Brain microvascular endothelial cell (primary cell): ENCODE data around the gene HPS1.

Experiments
- DNase-seq: peaks from one replicate; pipeline ENCODE4 v3.0.0-alpha.2; 2020
- H3K27ac ChIP-seq: fragments of 250-450 bp; sonication (Bioruptor Pico); 2 replicates; pipeline ENCODE4 v1.5.1; 2020; ENCODE audit warnings: mild to moderate bottlenecking, moderate library complexity
- H3K27me3 ChIP-seq: fragments of 250-450 bp; sonication (Bioruptor Pico); replicated peaks from 2 replicates; pipeline ENCODE4 v1.5.1; 2020; ENCODE audit warnings: mild to moderate bottlenecking
- H3K36me3 ChIP-seq: fragments of 250-450 bp; sonication (Bioruptor Pico); replicated peaks from 2 replicates; pipeline ENCODE4 v1.5.1; 2020; ENCODE audit warnings: mild to moderate bottlenecking
- H3K4me3 ChIP-seq: 2 replicates; pipeline ENCODE4 v1.5.1; 2011; ENCODE audit warnings: low read depth, mild to moderate bottlenecking, control low read depth, low read length, moderate library complexity
- CTCF ChIP-seq: IDR thresholded peaks from 2 replicates; pipeline ENCODE4 v1.5.1; 2011; ENCODE audit warnings: low read depth, mild to moderate bottlenecking, moderate library complexity, low read length, control low read depth, inconsistent platforms; ENCODE audit errors: missing control alignments
- in situ Hi-C: cut with HindIII; loops from 2 replicates; pipeline ENCODE4 v1.10.0; 2017; ENCODE audit warnings: low sequenced_read_pairs, low pct_ligation_motif_present

The HPS1 gene

GRCh38 chr10:98433371-98433770 is 13.4 kb downstream of the HPS1 start:
- no peak for TF ChIP-seq CTCF
- no peak for DNase-seq
- H3K4me3 ChIP-seq: no peak overlapping the region
- in situ Hi-C loops: no loop called here
- peaks cover 37% of the 10 kb centered on the region for H3K36me3 ChIP-seq
- H3K27ac ChIP-seq: no peak overlapping the region
- no peaks in the 10 kb centered on the region for H3K27me3 ChIP-seq

- DNase-seq: no peak
- Histone ChIP-seq H3K4me3 (no peak overlapping the region), H3K27ac (no peak overlapping the region), H3K36me3 (peaks cover 37% of the 10 kb centered on the region), H3K27me3 (no peaks in the 10 kb centered on the region)
- no peak for TF ChIP-seq CTCF
- in situ Hi-C loops: no loop called here
Measured at GRCh38 chr10:98432330-98432729, 14.4 kb downstream of the HPS1 start.

- no peak for TF ChIP-seq CTCF
- DNase-seq: no peak
- H3K27ac ChIP-seq: no peak overlapping the region
- no peaks in the 10 kb centered on the region for H3K27me3 ChIP-seq
- no peak overlapping the region for H3K4me3 ChIP-seq
- H3K36me3 ChIP-seq: peaks cover 37% of the 10 kb centered on the region
- in situ Hi-C loops: no loop called here
Measured at GRCh38 chr10:98431016-98431415, 15.7 kb downstream of the HPS1 start.

- H3K27me3 ChIP-seq: no peaks in the 10 kb centered on the region
- no peak for TF ChIP-seq CTCF
- H3K36me3 ChIP-seq: peaks cover 35% of the 10 kb centered on the region
- no peak overlapping the region for H3K27ac ChIP-seq
- no peak for DNase-seq
- no peak overlapping the region for H3K4me3 ChIP-seq
- in situ Hi-C loops: no loop called here
Measured at GRCh38 chr10:98430427-98430826, 16.3 kb downstream of the HPS1 start.

- in situ Hi-C loops: no loop called here
- DNase-seq: no peak
- H3K27me3 ChIP-seq: no peaks in the 10 kb centered on the region
- TF ChIP-seq CTCF: no peak
- no peak overlapping the region for H3K27ac ChIP-seq
- H3K36me3 ChIP-seq: peaks cover 26% of the 10 kb centered on the region
- H3K4me3 ChIP-seq: no peak overlapping the region
Measured at GRCh38 chr10:98429320-98430072, 17.2 kb downstream of the HPS1 start.

GRCh38 chr10:98427011-98427515 is 19.7 kb downstream of the HPS1 start:
- no peak overlapping the region for H3K4me3 ChIP-seq
- no peak overlapping the region for H3K27ac ChIP-seq
- no peak for DNase-seq
- no peaks in the 10 kb centered on the region for H3K27me3 ChIP-seq
- in situ Hi-C loops: no loop called here
- no peak for TF ChIP-seq CTCF
- peaks cover 19% of the 10 kb centered on the region for H3K36me3 ChIP-seq
